Measurements from ENCODE around the gene TSSK3. TPM values are rescaled to one million over a fixed set of nuclear protein-coding genes. Genes with fewer than 3 reads are reported as not detected.

The TSSK3 gene
- total and polyA plus RNA-seq, 9 of the 15 experiments (the other 6 are each of a cell fraction or from before 2014, with no cell fraction given): 0.27 to 2.8 (median 1.9) TPM

DNA sequence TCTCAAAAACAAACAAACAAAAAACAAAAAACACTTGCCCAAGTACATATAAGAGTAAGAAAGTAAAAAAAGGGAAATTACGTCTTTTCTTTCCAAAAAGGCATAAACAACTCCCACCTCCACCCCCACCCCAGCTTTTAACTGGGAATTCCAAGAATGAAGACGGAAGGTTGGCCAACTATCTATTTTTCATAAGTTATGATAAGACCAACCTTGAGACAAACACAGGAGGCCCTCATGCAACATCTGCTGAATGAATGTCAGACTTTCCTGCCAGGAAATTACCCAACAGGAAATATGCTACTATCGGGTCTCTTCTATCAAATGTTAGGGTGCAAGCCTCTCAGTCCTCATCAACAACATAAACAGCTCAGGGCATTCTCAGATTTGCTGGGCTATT is 30.0 kb downstream of the TSSK3 start (continued):
- TF ChIP-seq, protein P1, sequence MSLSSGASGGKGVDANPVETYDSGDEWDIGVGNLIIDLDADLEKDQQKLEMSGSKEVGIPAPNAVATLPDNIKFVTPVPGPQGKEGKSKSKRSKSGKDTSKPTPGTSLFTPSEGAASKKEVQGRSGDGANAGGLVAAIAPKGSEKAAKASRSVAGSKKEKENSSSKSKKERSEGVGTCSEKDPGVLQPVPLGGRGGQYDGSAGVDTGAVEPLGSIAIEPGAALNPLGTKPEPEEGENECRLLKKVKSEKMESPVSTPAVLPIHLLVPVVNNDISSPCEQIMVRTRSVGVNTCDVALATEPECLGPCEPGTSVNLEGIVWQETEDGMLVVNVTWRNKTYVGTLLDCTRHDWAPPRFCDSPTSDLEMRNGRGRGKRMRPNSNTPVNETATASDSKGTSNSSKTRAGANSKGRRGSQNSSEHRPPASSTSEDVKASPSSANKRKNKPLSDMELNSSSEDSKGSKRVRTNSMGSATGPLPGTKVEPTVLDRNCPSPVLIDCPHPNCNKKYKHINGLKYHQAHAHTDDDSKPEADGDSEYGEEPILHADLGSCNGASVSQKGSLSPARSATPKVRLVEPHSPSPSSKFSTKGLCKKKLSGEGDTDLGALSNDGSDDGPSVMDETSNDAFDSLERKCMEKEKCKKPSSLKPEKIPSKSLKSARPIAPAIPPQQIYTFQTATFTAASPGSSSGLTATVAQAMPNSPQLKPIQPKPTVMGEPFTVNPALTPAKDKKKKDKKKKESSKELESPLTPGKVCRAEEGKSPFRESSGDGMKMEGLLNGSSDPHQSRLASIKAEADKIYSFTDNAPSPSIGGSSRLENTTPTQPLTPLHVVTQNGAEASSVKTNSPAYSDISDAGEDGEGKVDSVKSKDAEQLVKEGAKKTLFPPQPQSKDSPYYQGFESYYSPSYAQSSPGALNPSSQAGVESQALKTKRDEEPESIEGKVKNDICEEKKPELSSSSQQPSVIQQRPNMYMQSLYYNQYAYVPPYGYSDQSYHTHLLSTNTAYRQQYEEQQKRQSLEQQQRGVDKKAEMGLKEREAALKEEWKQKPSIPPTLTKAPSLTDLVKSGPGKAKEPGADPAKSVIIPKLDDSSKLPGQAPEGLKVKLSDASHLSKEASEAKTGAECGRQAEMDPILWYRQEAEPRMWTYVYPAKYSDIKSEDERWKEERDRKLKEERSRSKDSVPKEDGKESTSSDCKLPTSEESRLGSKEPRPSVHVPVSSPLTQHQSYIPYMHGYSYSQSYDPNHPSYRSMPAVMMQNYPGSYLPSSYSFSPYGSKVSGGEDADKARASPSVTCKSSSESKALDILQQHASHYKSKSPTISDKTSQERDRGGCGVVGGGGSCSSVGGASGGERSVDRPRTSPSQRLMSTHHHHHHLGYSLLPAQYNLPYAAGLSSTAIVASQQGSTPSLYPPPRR (CRISPR knock-in tag; IDR thresholded peaks at IDR 0.05; ENCODE audit: borderline replicate concordance): no peak
- 0 out of 2 replicates have a peak, but pooled peaks have one; percentile 2 for TF ChIP-seq POLR2A (conservative IDR thresholded peaks at IDR 0.05)
- TF ChIP-seq EP300 (IDR thresholded peaks at IDR 0.05; ENCODE audit: low read length): peak; percentile 58; the same call in 1 of the 2 replicates
- TF ChIP-seq FOXM1 (IDR thresholded peaks at IDR 0.05; ENCODE audit: low read depth): 0 out of 2 replicates have a peak, but pooled peaks have one; percentile 7
- TF ChIP-seq FOXM1 (CRISPR knock-in tag; IDR thresholded peaks at IDR 0.05; ENCODE audit: low read depth): no peak
- TF ChIP-seq ZFPM2 (CRISPR knock-in tag; IDR thresholded peaks at IDR 0.05): no peak
- TF ChIP-seq ZKSCAN1 (IDR thresholded peaks at IDR 0.05; ENCODE audit: low read depth, low read length): no peak
- TF ChIP-seq L3MBTL2 (IDR thresholded peaks at IDR 0.05): no peak
- TF ChIP-seq ELF4 (CRISPR knock-in tag; IDR thresholded peaks at IDR 0.05): no peak
- no peak for TF ChIP-seq TBL1XR1 (IDR thresholded peaks at IDR 0.05; ENCODE audit: low read length in 2 of 2)
- TF ChIP-seq, protein P2, sequence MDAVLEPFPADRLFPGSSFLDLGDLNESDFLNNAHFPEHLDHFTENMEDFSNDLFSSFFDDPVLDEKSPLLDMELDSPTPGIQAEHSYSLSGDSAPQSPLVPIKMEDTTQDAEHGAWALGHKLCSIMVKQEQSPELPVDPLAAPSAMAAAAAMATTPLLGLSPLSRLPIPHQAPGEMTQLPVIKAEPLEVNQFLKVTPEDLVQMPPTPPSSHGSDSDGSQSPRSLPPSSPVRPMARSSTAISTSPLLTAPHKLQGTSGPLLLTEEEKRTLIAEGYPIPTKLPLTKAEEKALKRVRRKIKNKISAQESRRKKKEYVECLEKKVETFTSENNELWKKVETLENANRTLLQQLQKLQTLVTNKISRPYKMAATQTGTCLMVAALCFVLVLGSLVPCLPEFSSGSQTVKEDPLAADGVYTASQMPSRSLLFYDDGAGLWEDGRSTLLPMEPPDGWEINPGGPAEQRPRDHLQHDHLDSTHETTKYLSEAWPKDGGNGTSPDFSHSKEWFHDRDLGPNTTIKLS (IDR thresholded peaks at IDR 0.05; ENCODE audit: borderline replicate concordance, low read depth): no peak
- TF ChIP-seq, protein P3, sequence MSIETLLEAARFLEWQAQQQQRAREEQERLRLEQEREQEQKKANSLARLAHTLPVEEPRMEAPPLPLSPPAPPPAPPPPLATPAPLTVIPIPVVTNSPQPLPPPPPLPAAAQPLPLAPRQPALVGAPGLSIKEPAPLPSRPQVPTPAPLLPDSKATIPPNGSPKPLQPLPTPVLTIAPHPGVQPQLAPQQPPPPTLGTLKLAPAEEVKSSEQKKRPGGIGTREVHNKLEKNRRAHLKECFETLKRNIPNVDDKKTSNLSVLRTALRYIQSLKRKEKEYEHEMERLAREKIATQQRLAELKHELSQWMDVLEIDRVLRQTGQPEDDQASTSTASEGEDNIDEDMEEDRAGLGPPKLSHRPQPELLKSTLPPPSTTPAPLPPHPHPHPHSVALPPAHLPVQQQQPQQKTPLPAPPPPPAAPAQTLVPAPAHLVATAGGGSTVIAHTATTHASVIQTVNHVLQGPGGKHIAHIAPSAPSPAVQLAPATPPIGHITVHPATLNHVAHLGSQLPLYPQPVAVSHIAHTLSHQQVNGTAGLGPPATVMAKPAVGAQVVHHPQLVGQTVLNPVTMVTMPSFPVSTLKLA (conservative IDR thresholded peaks at IDR 0.05): 0 out of 4 replicates have a peak, but pooled peaks of 1 of the 2 experiments have one; percentile 24
- TF ChIP-seq, protein P4, sequence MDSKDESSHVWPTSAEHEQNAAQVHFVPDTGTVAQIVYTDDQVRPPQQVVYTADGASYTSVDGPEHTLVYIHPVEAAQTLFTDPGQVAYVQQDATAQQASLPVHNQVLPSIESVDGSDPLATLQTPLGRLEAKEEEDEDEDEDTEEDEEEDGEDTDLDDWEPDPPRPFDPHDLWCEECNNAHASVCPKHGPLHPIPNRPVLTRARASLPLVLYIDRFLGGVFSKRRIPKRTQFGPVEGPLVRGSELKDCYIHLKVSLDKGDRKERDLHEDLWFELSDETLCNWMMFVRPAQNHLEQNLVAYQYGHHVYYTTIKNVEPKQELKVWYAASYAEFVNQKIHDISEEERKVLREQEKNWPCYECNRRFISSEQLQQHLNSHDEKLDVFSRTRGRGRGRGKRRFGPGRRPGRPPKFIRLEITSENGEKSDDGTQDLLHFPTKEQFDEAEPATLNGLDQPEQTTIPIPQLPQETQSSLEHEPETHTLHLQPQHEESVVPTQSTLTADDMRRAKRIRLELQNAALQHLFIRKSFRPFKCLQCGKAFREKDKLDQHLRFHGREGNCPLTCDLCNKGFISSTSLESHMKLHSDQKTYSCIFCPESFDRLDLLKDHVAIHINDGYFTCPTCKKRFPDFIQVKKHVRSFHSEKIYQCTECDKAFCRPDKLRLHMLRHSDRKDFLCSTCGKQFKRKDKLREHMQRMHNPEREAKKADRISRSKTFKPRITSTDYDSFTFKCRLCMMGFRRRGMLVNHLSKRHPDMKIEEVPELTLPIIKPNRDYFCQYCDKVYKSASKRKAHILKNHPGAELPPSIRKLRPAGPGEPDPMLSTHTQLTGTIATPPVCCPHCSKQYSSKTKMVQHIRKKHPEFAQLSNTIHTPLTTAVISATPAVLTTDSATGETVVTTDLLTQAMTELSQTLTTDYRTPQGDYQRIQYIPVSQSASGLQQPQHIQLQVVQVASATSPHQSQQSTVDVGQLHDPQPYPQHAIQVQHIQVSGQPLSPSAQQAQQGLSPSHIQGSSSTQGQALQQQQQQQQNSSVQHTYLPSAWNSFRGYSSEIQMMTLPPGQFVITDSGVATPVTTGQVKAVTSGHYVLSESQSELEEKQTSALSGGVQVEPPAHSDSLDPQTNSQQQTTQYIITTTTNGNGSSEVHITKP (IDR thresholded peaks at IDR 0.05; ENCODE audit: partially characterized antibody): peak; percentile 22
- TF ChIP-seq, protein P5, sequence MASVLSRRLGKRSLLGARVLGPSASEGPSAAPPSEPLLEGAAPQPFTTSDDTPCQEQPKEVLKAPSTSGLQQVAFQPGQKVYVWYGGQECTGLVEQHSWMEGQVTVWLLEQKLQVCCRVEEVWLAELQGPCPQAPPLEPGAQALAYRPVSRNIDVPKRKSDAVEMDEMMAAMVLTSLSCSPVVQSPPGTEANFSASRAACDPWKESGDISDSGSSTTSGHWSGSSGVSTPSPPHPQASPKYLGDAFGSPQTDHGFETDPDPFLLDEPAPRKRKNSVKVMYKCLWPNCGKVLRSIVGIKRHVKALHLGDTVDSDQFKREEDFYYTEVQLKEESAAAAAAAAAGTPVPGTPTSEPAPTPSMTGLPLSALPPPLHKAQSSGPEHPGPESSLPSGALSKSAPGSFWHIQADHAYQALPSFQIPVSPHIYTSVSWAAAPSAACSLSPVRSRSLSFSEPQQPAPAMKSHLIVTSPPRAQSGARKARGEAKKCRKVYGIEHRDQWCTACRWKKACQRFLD (CRISPR knock-in tag; IDR thresholded peaks at IDR 0.05): no peak
- TF ChIP-seq EZH2 (IDR thresholded peaks at IDR 0.05; ENCODE audit: borderline replicate concordance, low read depth, low read length): no peak
- no peak for TF ChIP-seq SMAD3 (CRISPR knock-in tag; conservative IDR thresholded peaks at IDR 0.05)
